OCI-LY7 (cell line): ENCODE results near the gene SLCO4A1. TPM values are rescaled to one million over a fixed set of nuclear protein-coding genes. Genes with fewer than 3 reads are reported as not detected.

Source experiments
- BruUV-seq: library from RNA; stranded (reverse); fragments of 400-500 nt; replicated peaks from 2 replicates; lab custom pipeline; 2021; lab: Mats Ljungman, UMichigan
- CTCF ChIA-PET: fragments of 300-600 bp; sonication (Branson Sonifier 250); formaldehyde crosslinking; loops from one replicate; lab custom pipeline; 2022; ENCODE audit warnings: antibody characterized with exemption; ENCODE audit not compliant: unreplicated experiment; lab: Charles Lee
- POLR2A ChIA-PET: fragments of 300-600 bp; sonication (Branson Sonifier 250); formaldehyde crosslinking; loops from one replicate; lab custom pipeline; 2022; ENCODE audit warnings: antibody characterized with exemption; lab: Charles Lee
- DNase-seq: peaks from one replicate; pipeline ENCODE4 v3.0.0-alpha.2; 2015; ENCODE audit warnings: low spot score
- H2AFZ ChIP-seq: fragments of 200-600 bp; sonication (generic), shearing (Covaris generic); 2 replicates; pipeline ENCODE4 v1.6.1; 2014; ENCODE audit warnings: mild to moderate bottlenecking, antibody characterized with exemption, low read length, moderate library complexity
- H3K27ac ChIP-seq: fragments of 200-600 bp; sonication (generic); 2 replicates; pipeline ENCODE4 v1.5.1; 2014; ENCODE audit warnings: mixed run types, low read depth, mild to moderate bottlenecking, moderate library complexity, low read length, inconsistent platforms; ENCODE audit not compliant: poor library complexity, severe bottlenecking
- H3K36me3 ChIP-seq: fragments of 200-600 bp; sonication (generic); 2 replicates; pipeline ENCODE4 v1.6.1; 2014; ENCODE audit warnings: mild to moderate bottlenecking, antibody characterized with exemption, low read length, moderate library complexity, mixed read lengths; ENCODE audit not compliant: insufficient read depth
- H3K4me1 ChIP-seq: fragments of 200-600 bp; sonication (generic); 2 replicates; pipeline ENCODE4 v1.5.1; 2014; ENCODE audit warnings: mild to moderate bottlenecking, low read length; ENCODE audit not compliant: insufficient read depth, poor library complexity, severe bottlenecking
- H3K4me2 ChIP-seq: fragments of 200-600 bp; sonication (generic); 2 replicates; pipeline ENCODE4 v1.6.1; 2014; ENCODE audit warnings: mild to moderate bottlenecking, low read length
- H3K4me3 ChIP-seq: fragments of 200-600 bp; sonication (generic); 2 replicates; pipeline ENCODE4 v1.5.1; 2014; ENCODE audit warnings: mild to moderate bottlenecking, low read depth, low read length; ENCODE audit not compliant: poor library complexity, severe bottlenecking
- H3K79me2 ChIP-seq: fragments of 200-600 bp; sonication (generic); 2 replicates; pipeline ENCODE4 v1.6.1; 2016; ENCODE audit warnings: low read depth, mild to moderate bottlenecking, low read length, moderate library complexity, mixed read lengths; ENCODE audit not compliant: insufficient read depth
- H3K9me2 ChIP-seq: fragments of 200-600 bp; sonication (generic); 2 replicates; pipeline ENCODE4 v1.6.1; 2016; ENCODE audit warnings: mild to moderate bottlenecking, low read length, mixed read lengths; ENCODE audit not compliant: insufficient read depth
- H3K9me3 ChIP-seq: fragments of 200-600 bp; sonication (generic); 2 replicates; pipeline ENCODE4 v1.6.1; 2014; ENCODE audit warnings: mild to moderate bottlenecking, mixed run types, low read length, mixed read lengths
- H4K20me1 ChIP-seq: fragments of 200-600 bp; sonication (generic); 2 replicates; pipeline ENCODE4 v1.6.1; 2014; ENCODE audit warnings: mild to moderate bottlenecking, antibody characterized with exemption, low read length, moderate library complexity, mixed read lengths; ENCODE audit not compliant: insufficient read depth
- EZH2phosphoT487 ChIP-seq: fragments of 200-600 bp; sonication (generic); IDR thresholded peaks from 2 replicates; pipeline ENCODE4 v1.6.1; 2018; ENCODE audit warnings: low read depth, borderline replicate concordance, mild to moderate bottlenecking, mixed run types, antibody characterized with exemption, low read length, moderate library complexity, mixed read lengths
- intact Hi-C: fragments of 100-400 bp; cut with micrococcal nuclease; formaldehyde crosslinking; loops from one replicate; pipeline ENCODE4 v1.10.0; 2022; ENCODE audit not compliant: unreplicated experiment
- total RNA-seq, 2 experiments: library from RNA; depleted of rRNA in 1 of 2; stranded (reverse); fragments of >200 nt in 1 of 2; shearing (Covaris generic) in 1 of 2; gene quantifications; 2 replicates each; pipeline ENCODE4 v1.2.3, GENCODE V29; 2014 to 2022
- TF ChIP-seq, protein P1 (sequence below): fragments of 200-600 bp; sonication (generic); conservative IDR thresholded peaks from 2 replicates; pipeline ENCODE4 v1.5.1; 2014; ENCODE audit warnings: mild to moderate bottlenecking, antibody characterized with exemption, low read length, moderate library complexity, mixed read lengths

The SLCO4A1 gene
- total RNA-seq, 2 experiments from 2014 or later = 34.3 to 52.4 TPM

DNA sequence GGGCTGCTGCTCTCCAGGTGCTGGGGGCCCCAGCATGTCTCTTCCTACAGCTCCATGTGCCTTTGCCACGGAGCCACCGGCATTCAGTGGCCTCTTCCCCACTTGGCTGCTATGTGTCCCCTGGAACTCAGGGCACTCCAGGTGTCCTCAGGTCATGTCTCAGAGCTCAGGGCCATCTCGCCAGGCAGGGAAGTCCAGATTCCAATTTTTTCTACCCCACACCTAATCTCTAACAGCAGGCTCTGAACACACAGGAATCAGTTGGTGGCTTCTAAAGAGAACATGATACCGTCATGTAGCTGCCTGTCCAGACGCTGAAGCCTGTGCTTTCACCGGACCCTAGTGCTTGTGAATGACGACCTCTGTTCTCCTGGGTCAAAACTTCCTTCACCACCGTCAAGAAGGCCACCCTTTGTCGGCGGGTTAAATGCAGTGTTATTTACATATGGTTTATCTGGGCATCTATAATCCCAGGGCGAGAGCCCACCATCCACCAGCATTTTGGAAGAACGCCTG, 4.2 kb upstream of the SLCO4A1 start:
- BruUV-seq = no TSS peak
- TF ChIP-seq, protein P1, sequence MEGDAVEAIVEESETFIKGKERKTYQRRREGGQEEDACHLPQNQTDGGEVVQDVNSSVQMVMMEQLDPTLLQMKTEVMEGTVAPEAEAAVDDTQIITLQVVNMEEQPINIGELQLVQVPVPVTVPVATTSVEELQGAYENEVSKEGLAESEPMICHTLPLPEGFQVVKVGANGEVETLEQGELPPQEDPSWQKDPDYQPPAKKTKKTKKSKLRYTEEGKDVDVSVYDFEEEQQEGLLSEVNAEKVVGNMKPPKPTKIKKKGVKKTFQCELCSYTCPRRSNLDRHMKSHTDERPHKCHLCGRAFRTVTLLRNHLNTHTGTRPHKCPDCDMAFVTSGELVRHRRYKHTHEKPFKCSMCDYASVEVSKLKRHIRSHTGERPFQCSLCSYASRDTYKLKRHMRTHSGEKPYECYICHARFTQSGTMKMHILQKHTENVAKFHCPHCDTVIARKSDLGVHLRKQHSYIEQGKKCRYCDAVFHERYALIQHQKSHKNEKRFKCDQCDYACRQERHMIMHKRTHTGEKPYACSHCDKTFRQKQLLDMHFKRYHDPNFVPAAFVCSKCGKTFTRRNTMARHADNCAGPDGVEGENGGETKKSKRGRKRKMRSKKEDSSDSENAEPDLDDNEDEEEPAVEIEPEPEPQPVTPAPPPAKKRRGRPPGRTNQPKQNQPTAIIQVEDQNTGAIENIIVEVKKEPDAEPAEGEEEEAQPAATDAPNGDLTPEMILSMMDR = no peak
- TF ChIP-seq EZH2phosphoT487 = no peak
- H3K79me2 ChIP-seq = peaks cover 5% of the 10 kb centered on the region; the same call in 1 of the 2 replicates
- H4K20me1 ChIP-seq = peaks cover 1% of the 10 kb centered on the region; the same call in 1 of the 2 replicates
- H3K36me3 ChIP-seq = no peaks in the 10 kb centered on the region
- intact Hi-C loops = no loop called here
- H3K4me3 ChIP-seq = no peak overlapping the region
- POLR2A ChIA-PET = no interaction called here
- H3K9me3 ChIP-seq = no peaks in the 10 kb centered on the region
- CTCF ChIA-PET = no interaction called here
- H3K4me2 ChIP-seq = no peak overlapping the region
- H3K4me1 ChIP-seq = peaks cover 27% of the 10 kb centered on the region
- no peak overlapping the region for H3K27ac ChIP-seq
- H2AFZ ChIP-seq = no peak overlapping the region
- no peak for DNase-seq
- no peaks in the 10 kb centered on the region for H3K9me2 ChIP-seq

DNA sequence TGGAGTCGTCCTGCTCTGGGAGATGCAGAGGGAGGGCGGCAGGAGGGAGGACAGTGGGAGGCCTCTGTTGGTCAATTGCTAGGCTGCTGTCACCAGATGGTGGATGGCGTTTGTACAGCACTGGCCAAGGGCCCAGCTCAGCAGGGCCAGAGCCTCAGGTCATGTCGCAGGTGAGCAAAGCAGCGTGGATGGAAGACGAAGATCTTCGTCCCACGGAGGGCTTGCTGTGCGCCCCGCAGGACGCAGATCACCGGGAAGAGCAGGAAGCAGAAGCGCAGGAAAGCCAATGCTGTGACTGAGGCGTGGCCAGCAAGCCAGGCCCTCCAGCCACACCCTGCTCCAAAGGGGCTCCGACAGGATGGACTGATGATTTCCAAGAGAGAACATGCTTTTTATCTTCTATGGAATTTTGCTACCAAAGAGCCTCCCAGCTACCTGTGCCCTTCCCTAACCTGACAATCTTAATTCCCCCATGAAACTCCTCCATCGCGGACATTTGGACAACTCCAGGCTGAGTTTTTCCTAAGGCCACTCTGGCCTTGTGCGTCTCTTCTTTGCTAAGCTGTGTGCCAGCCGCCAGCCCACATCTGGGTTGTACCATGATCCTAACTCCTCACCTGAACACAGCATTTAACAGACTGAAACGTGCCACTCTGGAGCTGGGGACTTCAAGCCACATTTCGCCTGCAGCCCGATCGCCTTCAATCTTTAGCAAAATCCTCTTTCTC, 3.5 kb upstream of the SLCO4A1 start:
- H2AFZ ChIP-seq = no peak overlapping the region
- no TSS peak for BruUV-seq

More for the DNA sequence above, 3.5 kb upstream of the SLCO4A1 start:
- Histone ChIP-seq H3K4me3 (no peak overlapping the region), H4K20me1 (peaks cover 9% of the 10 kb centered on the region; the same call in 1 of the 2 replicates), H3K27ac (no peak overlapping the region), H3K4me2 (no peak overlapping the region), H3K4me1 (peaks cover 33% of the 10 kb centered on the region), H3K36me3 (peaks cover 4% of the 10 kb centered on the region; the same call in 1 of the 2 replicates), H3K79me2 (peaks cover 12% of the 10 kb centered on the region), H3K9me2 (no peaks in the 10 kb centered on the region), H3K9me3 (no peaks in the 10 kb centered on the region)
- TF ChIP-seq, protein P1 = no peak
- TF ChIP-seq EZH2phosphoT487 = no peak
- no peak for DNase-seq
- POLR2A ChIA-PET = interaction anchor here (0.8 kb wide), 1 partner anchor 15 kb away, joined by 3 read pairs; no protein-coding TSS in a partner anchor
- CTCF ChIA-PET = no interaction called here
- intact Hi-C loops = no loop called here
